Heart left ventricle (tissue), 13 donors: ENCODE data around the gene WFDC5.

ENCODE experiments used
- CTCF ChIP-seq, 12 donors: fragments of 200-600 bp; sonication (generic) in 4 of 12; IDR thresholded peaks; one replicate each; pipeline versions ENCODE4 v1.5.0 to v1.8.0; 2018 to 2022; ENCODE audit warnings: antibody characterized with exemption in 12 of 12, mild to moderate bottlenecking in 5 of 12
- POLR2A ChIP-seq, 2 donors: fragments of 450-650 bp; IDR thresholded peaks; one replicate each; pipeline ENCODE4 v1.6.1; 2017; ENCODE audit warnings: antibody characterized with exemption in 2 of 2, mild to moderate bottlenecking in 2 of 2, moderate library complexity in 2 of 2
- donor health status: ischemic (EF 13 %, LVEDD 7.1; RV severe dilation, severe dysfunction).
- donor health status: DM: no; HTN: yes; CAD: no.
- donor health status: DM: no; HTN: no; CAD: no.
- donor health status: ischemic (EF 25% LVEDD 6.9; RV normal size, moderate dysfunction).
- donor health status: ischemic (EF 25% LVEDD 5.7; RV mildly dilated, moderate dysfunction).
- donor health status: ischemic (EF 35%, LVEDD 5.7; RV mildly dilated, moderate dysfunction).
- donor health status: nonischemic (EF 11% LVEDD 7.7; RV severe dilation, severe dysfunction).
- donor health status: DM: yes; HTN: yes; CAD: no.
- donor health status: PGD.
- donor health status: ischemic (EF 29% LVEDD 5.4; RV normal size, mild dysfunction).
- donor health status: nonischemic (EF 23%, LVEDD 6.1; RV moderate dilation, normal function).

- TF ChIP-seq CTCF (IDR thresholded peaks at IDR 0.05) (no peak), POLR2A (IDR thresholded peaks at IDR 0.05) (no peak)
Observed at GRCh38 chr20:45087097-45087790, 27.7 kb downstream of the WFDC5 start.
